Esophagus squamous epithelium (tissue), 5 donors: Measurements from ENCODE around the gene NOL4L. TPM values are rescaled to one million over a fixed set of nuclear protein-coding genes. Genes with fewer than 3 reads are reported as not detected.

Source experiments
- DNase-seq: peaks from one replicate; lab custom pipeline; 2025; lab: John Stamatoyannopoulos, UW
- H3K27ac ChIP-seq, 4 donors: fragments of 200-600 bp; sonication (generic); one replicate each; pipeline ENCODE4 v1.5.1; 2016 to 2019; ENCODE audit warnings: mild to moderate bottlenecking in 1 of 4
- H3K27me3 ChIP-seq, 4 donors: fragments of 200-600 bp; sonication (generic); 1 replicate in 3 of 4; 2 replicates in 1 of 4; pipeline versions ENCODE4 v1.5.1 to v1.6.0; 2017 to 2021; ENCODE audit warnings: antibody characterized with exemption in 1 of 4
- H3K36me3 ChIP-seq, 3 donors: fragments of 200-600 bp; sonication (generic); one replicate each; pipeline ENCODE4 v1.5.1; 2016 to 2019
- H3K4me1 ChIP-seq, 3 donors: fragments of 200-600 bp; sonication (generic); one replicate each; pipeline ENCODE4 v1.5.1; 2017 to 2019
- H3K4me3 ChIP-seq, 4 donors: fragments of 200-600 bp; sonication (generic); 1 replicate in 3 of 4; 2 replicates in 1 of 4; pipeline ENCODE4 v1.5.1; 2016 to 2019; ENCODE audit warnings: mild to moderate bottlenecking in 2 of 4, moderate library complexity in 1 of 4
- H3K9me3 ChIP-seq, 3 donors: fragments of 200-600 bp; sonication (generic); one replicate each; pipeline ENCODE4 v1.5.1; 2016 to 2019
- POLR2A ChIP-seq, 4 donors: fragments of 450-650 bp; IDR thresholded peaks; one replicate each; pipeline ENCODE4 v1.6.1; 2017; ENCODE audit warnings: antibody characterized with exemption in 4 of 4, mild to moderate bottlenecking in 4 of 4, moderate library complexity in 3 of 4
- WGBS, 2 donors: methylation state at CpG; one replicate each; pipeline ENCODE4 v1.1.5; 2018; 5-methylcytosine and 5-hydroxymethylcytosine counted together
- intact Hi-C: fragments of 100-400 bp; cut with DNase I; formaldehyde crosslinking; loops from one replicate; pipeline ENCODE4 v1.15.0; 2022
- total RNA-seq, 4 donors: library from RNA; depleted of rRNA; stranded (reverse); fragments of >200 nt; gene quantifications; one replicate each; pipeline ENCODE4 v1.1.0, GENCODE V29; 2016
- TF ChIP-seq, protein P1 (sequence below), 6 experiments: fragments of 450-650 bp in 4 of 6; fragments of 200-600 bp in 2 of 6; sonication (generic) in 2 of 6; IDR thresholded peaks; one replicate each; pipeline ENCODE4 v1.5.1; 2016 to 2019; ENCODE audit warnings: antibody characterized with exemption in 6 of 6, mild to moderate bottlenecking in 4 of 6, moderate library complexity in 4 of 6
- donor health status: DM: yes; HTN: yes; CAD: no.

Gene NOL4L
- total RNA-seq, 4 donors from 2014 or later, result 1.5 to 5.1 (median 3.0) TPM

DNA sequence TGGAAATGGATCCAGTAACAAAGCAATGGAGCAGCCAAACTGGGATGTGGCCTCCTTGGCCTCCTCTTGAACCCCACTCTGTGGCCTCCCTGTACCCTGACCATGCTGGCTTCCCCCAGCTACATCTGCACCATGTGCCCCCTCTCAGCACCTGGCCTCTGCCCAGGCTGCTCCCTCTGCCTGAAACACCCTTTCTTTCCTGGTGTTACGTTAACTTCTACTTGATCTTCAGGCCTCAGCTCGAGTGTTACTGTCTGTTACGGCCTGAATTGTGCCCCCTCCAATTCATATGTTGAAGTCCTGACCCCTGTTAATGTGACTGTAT is 30.2 kb downstream of the NOL4L start:
- H3K36me3 ChIP-seq, result no peaks in the 10 kb centered on the region
- intact Hi-C loops, result no loop called here
- no peak for DNase-seq
- peaks cover 0 to 24% (median 0%) of the 10 kb centered on the region in 4 donors for H3K27me3 ChIP-seq
- peaks cover 0 to 3% (median 0%) of the 10 kb centered on the region in 3 donors for H3K4me1 ChIP-seq
- TF ChIP-seq POLR2A (IDR thresholded peaks at IDR 0.05), result no peak
- TF ChIP-seq, protein P1, sequence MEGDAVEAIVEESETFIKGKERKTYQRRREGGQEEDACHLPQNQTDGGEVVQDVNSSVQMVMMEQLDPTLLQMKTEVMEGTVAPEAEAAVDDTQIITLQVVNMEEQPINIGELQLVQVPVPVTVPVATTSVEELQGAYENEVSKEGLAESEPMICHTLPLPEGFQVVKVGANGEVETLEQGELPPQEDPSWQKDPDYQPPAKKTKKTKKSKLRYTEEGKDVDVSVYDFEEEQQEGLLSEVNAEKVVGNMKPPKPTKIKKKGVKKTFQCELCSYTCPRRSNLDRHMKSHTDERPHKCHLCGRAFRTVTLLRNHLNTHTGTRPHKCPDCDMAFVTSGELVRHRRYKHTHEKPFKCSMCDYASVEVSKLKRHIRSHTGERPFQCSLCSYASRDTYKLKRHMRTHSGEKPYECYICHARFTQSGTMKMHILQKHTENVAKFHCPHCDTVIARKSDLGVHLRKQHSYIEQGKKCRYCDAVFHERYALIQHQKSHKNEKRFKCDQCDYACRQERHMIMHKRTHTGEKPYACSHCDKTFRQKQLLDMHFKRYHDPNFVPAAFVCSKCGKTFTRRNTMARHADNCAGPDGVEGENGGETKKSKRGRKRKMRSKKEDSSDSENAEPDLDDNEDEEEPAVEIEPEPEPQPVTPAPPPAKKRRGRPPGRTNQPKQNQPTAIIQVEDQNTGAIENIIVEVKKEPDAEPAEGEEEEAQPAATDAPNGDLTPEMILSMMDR (IDR thresholded peaks at IDR 0.05), result no peak
- no peak overlapping the region for H3K27ac ChIP-seq
- no peaks in the 10 kb centered on the region for H3K9me3 ChIP-seq
- no peak overlapping the region for H3K4me3 ChIP-seq
- WGBS, 2 donors, result 83 to 92% methylated on average over 3 of the region's 3 CpGs

DNA sequence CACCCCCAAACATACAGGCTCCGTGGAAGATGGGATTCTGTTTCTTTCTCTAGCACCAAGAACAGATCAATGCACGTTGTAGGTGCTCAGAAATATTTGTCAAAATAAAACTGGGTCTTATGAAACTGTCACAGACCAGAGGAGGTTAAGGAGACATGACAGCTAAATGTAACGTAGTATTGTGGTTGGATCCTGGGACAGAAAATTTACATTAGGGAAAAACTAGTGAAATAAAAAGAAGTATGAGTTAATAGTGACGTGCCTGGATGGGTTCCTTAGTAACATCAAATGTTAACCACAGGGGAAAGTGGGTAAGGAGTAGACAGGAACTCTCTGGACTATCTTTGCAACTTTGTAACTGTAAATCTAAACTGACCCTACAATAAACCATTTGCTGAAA is 31.5 kb downstream of the NOL4L start:
- no peaks in the 10 kb centered on the region for H3K4me1 ChIP-seq
- H3K27ac ChIP-seq, result no peak overlapping the region
- no peak for TF ChIP-seq POLR2A (IDR thresholded peaks at IDR 0.05)
- TF ChIP-seq, protein P1 (IDR thresholded peaks at IDR 0.05), result no peak
- WGBS, 2 donors, result 62 to 77% methylated on average over 4 of the region's 4 CpGs
- peaks cover 0 to 17% (median 0%) of the 10 kb centered on the region in 4 donors for H3K27me3 ChIP-seq
- DNase-seq, result no peak
- no peaks in the 10 kb centered on the region for H3K36me3 ChIP-seq
- H3K4me3 ChIP-seq, result no peak overlapping the region
- no peaks in the 10 kb centered on the region for H3K9me3 ChIP-seq
- intact Hi-C loops, result no loop called here

DNA sequence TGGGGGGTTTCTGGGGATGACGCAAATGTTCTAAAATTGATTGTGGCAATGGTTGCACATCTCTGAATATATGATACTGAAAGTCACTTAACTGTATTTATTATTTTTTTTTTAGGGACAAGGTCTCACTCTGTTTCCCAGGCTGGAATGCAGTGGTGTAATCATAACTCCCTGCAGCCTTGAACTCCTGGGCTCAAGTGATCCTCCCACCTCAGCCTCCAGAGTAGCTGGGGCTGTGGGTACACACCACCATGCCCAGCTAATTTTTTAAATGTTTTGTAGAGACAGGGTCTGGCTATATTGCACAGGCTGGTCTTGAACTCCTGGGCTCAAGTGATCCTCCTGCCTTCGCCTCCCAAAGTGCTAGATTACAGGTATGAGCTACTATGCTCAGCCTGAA is 33.4 kb downstream of the NOL4L start:
- Histone ChIP-seq H3K27me3 (peaks cover 0 to 10% (median 0%) of the 10 kb centered on the region in 4 donors), H3K4me1 (no peaks in the 10 kb centered on the region), H3K9me3 (no peaks in the 10 kb centered on the region), H3K4me3 (no peak overlapping the region), H3K36me3 (no peaks in the 10 kb centered on the region), H3K27ac (no peak overlapping the region)
- WGBS, 2 donors, result 92% methylated on average over 2 of the region's 2 CpGs
- no peak for DNase-seq
- TF ChIP-seq, protein P1 (IDR thresholded peaks at IDR 0.05), result no peak
- no peak for TF ChIP-seq POLR2A (IDR thresholded peaks at IDR 0.05)
- intact Hi-C loops, result no loop called here

DNA sequence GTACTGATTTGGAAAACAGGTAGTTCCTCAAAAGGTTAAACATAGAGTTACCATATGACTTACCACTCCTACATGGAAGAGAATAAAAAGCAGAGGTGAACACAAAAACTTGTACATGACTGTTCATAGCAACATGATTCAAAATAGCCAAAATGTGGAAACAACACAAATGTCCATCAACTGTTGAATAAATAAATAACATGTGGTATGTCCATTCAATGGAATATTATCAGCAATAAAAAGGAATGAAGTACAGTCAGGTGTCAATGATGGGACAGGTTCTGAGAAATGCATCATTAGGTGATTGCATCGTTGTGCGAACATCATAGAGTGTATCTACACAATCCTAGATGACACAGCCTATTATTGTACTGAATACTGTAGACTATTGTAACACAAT is 35.3 kb downstream of the NOL4L start:
- H3K27ac ChIP-seq, result no peak overlapping the region
- no peaks in the 10 kb centered on the region for H3K4me1 ChIP-seq
- H3K27me3 ChIP-seq, result no peaks in the 10 kb centered on the region
- H3K36me3 ChIP-seq, result no peaks in the 10 kb centered on the region
- no peak for DNase-seq
- no peaks in the 10 kb centered on the region for H3K9me3 ChIP-seq
- TF ChIP-seq, protein P1 (IDR thresholded peaks at IDR 0.05), result no peak
- no peak for TF ChIP-seq POLR2A (IDR thresholded peaks at IDR 0.05)
- intact Hi-C loops, result no loop called here
- 91 to 100% methylated on average over 2 of the region's 2 CpGs for WGBS, 2 donors
- H3K4me3 ChIP-seq, result no peak overlapping the region

DNA sequence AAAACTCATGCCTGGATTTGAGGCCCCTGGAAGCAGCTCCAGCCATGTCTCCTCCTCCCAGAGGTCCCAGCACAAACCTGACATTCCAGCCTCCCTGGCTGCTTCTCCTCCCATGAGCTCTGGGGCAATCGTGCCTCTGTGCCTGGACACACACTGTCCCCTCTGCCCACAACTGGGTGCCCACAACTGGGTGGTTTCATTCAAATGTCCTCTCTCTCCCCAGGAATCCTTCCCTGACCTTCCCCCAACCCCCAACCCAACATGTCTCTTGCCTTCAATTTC is 37.4 kb downstream of the NOL4L start:
- no peaks in the 10 kb centered on the region for H3K4me1 ChIP-seq
- no peak overlapping the region for H3K27ac ChIP-seq
- no peak for TF ChIP-seq POLR2A (IDR thresholded peaks at IDR 0.05)
- TF ChIP-seq, protein P1 (IDR thresholded peaks at IDR 0.05), result no peak
- intact Hi-C loops, result no loop called here
- 27 to 57% methylated on average over 1 of the region's 1 CpG for WGBS, 2 donors
- DNase-seq, result no peak
- H3K4me3 ChIP-seq, result no peak overlapping the region
- no peaks in the 10 kb centered on the region for H3K36me3 ChIP-seq
- no peaks in the 10 kb centered on the region for H3K27me3 ChIP-seq
- H3K9me3 ChIP-seq, result no peaks in the 10 kb centered on the region
